Activated naive CD4-positive, alpha-beta T cell treated with anti-CD3 and anti-CD28 coated beads, Interleukin-2, amount 10 ng/mL, durations not matched to agents 7 days and 5 days (primary cell): ENCODE data around the gene KCNG1.

Experiments used
- CTCF ChIA-PET: fragments of 350-600 bp; sonication (Branson Sonifier 250); formaldehyde crosslinking; loops from one replicate; lab custom pipeline; 2021; ENCODE audit warnings: antibody characterized with exemption; lab: Charles Lee
- DNase-seq: peaks from one replicate; pipeline ENCODE4 v3.0.0-alpha.2; 2020
- H3K27ac Mint-ChIP-seq: one replicate; pipeline ENCODE4 v1.8.0; 2021; ENCODE audit warnings: mild to moderate bottlenecking, moderate library complexity, mixed read lengths
- H3K27me3 Mint-ChIP-seq: one replicate; pipeline ENCODE4 v1.8.0; 2021; ENCODE audit warnings: mild to moderate bottlenecking, mixed read lengths
- H3K36me3 Mint-ChIP-seq: one replicate; pipeline ENCODE4 v1.8.0; 2021; ENCODE audit warnings: mixed read lengths
- H3K4me1 Mint-ChIP-seq: one replicate; pipeline ENCODE4 v1.8.0; 2021; ENCODE audit warnings: mixed read lengths
- H3K4me3 Mint-ChIP-seq: one replicate; pipeline ENCODE4 v1.8.0; 2021; ENCODE audit warnings: mild to moderate bottlenecking, moderate library complexity, mixed read lengths
- H3K9me3 Mint-ChIP-seq: one replicate; pipeline ENCODE4 v1.8.0; 2021; ENCODE audit warnings: mixed read lengths

Gene KCNG1

DNA sequence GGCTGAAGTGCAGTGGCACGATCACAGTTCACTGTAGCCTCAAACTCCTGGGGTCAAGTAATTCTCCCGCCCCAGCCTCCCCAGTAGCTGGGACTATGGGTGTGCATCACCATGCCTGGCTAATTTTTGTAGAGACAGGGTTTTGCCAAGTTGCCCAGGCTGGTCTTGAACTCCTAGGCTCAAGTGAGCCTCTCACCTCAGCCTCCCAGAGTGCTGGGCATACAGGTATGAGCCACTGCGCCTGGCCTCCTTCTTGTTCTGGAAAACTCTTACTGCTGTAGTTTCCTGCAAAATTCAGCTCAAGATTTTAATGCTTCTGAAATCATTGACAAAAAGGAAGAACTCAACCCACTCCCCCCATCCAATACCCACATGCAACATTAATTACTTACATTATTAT is 21.9 kb upstream of the KCNG1 start:
- H3K4me1 Mint-ChIP-seq: no peaks in the 10 kb centered on the region
- H3K4me3 Mint-ChIP-seq: no peak overlapping the region
- H3K36me3 Mint-ChIP-seq: no peaks in the 10 kb centered on the region
- no peaks in the 10 kb centered on the region for H3K9me3 Mint-ChIP-seq
- CTCF ChIA-PET: no interaction called here
- H3K27ac Mint-ChIP-seq: no peak overlapping the region
- H3K27me3 Mint-ChIP-seq: peaks cover 9% of the 10 kb centered on the region
- no peak for DNase-seq

DNA sequence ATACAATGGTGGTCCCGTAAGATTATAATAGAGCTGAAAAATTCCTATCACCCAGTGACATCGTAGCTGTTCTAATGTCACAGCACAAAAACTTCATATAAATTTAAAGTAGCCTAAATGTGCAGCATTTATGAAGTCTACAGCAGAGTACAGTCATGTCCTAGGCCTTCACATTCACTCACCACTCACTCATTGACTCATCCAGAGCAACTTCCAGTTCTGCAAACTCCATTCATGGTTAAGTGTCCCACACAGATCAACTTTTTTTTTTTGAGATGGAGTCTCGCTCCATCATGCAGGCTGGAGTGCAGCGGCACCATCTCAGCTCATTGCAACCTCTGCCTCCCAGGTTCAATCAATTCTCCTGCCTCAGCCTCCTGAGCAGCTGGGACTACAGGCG is 20.9 kb upstream of the KCNG1 start:
- CTCF ChIA-PET: no interaction called here
- Mint-ChIP-seq H3K27ac (no peak overlapping the region), H3K4me1 (no peaks in the 10 kb centered on the region), H3K4me3 (no peak overlapping the region), H3K36me3 (no peaks in the 10 kb centered on the region), H3K9me3 (no peaks in the 10 kb centered on the region), H3K27me3 (peaks cover 5% of the 10 kb centered on the region)
- no peak for DNase-seq

DNA sequence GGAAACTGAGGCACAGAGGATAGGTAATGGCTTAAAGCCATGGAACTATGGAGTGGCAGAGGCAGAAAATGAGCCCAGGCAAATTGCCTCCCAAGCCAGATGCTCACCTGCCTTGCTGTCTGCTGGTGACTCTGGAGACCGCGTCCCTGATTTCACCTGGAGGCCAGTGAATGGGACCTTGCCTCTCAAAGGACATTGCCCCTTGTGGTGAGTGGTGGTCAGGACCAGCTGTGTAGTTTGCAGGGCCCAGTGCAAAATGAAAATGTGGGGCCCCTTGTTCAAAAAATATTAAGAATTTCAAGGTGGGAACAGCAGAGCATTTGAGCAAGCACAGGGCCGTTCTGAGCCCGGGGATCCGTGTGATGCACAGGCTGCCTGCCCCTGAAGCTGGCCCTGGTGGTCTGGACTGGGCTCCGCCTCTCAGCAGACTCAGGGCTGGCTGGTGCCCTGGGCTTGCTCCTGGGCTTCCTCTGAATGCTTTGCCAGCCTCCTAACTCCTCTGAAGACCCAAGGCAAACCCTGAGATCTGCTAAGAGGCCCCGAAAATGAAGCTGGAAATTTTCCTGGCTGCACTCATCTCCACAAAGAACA is 19.8 kb upstream of the KCNG1 start:
- Mint-ChIP-seq H3K27me3 (peaks cover 5% of the 10 kb centered on the region), H3K4me3 (no peak overlapping the region), H3K36me3 (no peaks in the 10 kb centered on the region), H3K27ac (no peak overlapping the region), H3K4me1 (no peaks in the 10 kb centered on the region), H3K9me3 (no peaks in the 10 kb centered on the region)
- CTCF ChIA-PET: no interaction called here
- DNase-seq: no peak

DNA sequence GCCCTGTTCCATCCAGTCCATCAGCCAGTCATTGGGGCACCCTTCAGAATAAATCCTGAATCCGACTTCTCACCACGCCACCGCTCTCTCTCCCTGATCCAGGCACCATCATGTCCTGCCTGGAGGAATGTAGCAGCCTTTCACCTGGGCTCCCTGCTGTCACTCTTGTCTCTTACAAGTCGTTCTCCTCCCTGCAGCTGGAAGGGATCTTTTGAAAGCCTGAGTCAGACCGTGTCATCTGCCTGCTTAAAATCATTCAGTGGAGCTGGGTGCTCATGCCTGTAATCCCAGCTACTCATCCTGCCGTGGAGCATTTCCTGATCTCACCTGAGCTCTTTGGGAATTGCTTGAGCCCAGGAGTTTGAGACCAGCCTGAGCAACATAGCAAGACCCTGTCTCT is 19.2 kb upstream of the KCNG1 start:
- H3K9me3 Mint-ChIP-seq: no peaks in the 10 kb centered on the region
- CTCF ChIA-PET: no interaction called here
- H3K4me1 Mint-ChIP-seq: no peaks in the 10 kb centered on the region
- H3K27me3 Mint-ChIP-seq: peaks cover 5% of the 10 kb centered on the region
- DNase-seq: no peak
- H3K4me3 Mint-ChIP-seq: no peak overlapping the region
- H3K36me3 Mint-ChIP-seq: no peaks in the 10 kb centered on the region
- H3K27ac Mint-ChIP-seq: no peak overlapping the region

DNA sequence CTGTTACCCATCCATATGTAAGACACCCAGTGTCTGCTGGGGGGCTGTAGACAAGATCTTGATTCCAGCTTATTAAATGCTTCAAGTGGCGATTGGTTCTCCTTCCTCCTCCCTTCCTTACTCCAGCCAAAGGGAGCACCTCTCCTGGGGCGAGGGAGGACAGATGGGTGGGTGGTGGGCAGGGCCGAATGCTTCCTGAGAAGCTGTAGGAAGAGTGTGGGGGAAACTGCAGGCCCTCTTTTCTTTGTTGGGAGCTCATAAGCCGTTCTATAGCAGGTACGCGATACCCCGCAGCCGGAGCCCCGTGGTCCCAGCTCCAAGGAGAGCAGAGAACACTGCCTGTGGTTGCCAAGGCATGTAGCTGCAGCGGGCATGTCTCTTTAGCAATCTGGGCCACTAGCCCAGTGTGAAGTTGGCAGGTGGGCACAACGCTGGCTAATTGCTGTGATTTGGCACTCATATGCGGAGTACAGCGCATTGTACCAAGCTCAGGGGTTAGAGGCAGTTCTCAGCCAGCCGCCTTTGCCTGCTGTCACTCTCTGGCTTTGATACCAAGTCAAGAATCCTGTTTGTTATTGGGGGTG is 14.7 kb upstream of the KCNG1 start:
- H3K9me3 Mint-ChIP-seq: no peaks in the 10 kb centered on the region
- CTCF ChIA-PET: no interaction called here
- no peaks in the 10 kb centered on the region for H3K4me1 Mint-ChIP-seq
- no peaks in the 10 kb centered on the region for H3K36me3 Mint-ChIP-seq
- no peak overlapping the region for H3K27ac Mint-ChIP-seq
- no peak for DNase-seq
- H3K27me3 Mint-ChIP-seq: peaks cover 11% of the 10 kb centered on the region
- H3K4me3 Mint-ChIP-seq: no peak overlapping the region

DNA sequence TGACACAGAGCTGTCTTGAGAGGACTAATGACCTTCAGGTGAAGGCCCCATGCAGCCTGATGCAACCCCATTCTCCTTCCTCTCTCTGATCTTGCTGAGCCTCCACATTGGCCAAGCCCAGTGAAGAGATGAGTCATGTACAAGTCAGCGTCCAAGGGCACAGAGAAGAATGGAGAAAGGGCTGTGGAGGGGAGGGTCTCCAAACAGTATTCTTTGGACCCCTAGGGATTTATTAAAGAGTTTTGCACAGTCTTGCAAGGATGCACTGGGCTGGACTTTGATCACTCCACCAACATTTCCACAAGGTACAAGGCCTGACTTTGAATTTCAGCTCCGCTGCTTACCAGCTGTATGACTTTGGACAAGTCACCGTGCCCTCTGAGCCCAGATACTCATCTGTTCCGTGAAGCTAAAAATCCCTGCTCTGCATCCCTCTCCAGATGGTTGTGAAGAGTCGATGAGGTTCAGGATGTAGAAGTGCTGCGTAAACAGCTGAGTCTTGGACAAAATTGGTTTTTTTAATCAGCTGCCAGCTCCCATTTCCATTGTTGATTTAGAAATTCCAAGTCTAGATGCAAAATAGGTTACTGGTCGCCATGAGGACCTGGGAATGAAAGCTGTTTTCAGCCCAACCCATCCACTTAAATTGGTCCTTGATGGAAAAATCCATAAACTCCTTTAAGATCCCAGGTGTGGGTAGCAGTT is 14.1 kb upstream of the KCNG1 start:
- CTCF ChIA-PET: no interaction called here
- no peak for DNase-seq

DNA sequence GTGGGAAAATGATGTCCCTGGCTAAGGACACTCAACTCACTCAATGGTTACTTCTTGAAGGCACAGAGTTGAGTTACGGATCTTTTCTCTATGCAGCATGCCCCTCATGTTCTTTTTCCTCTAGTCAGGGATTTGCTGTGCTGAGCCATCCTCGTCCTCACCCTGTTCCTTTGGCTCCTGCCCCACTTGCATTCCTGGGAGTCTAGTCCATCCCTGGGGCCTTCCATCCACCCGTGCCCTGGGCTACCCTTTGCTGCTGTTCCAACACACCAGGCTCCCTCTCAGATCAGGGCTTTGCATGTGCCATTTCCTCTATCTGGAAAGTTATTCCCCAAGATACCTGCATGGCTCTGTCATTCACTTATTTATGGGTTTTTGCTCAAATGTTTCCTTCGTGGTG is 13.3 kb upstream of the KCNG1 start:
- no peak for DNase-seq
- H3K9me3 Mint-ChIP-seq: peaks cover 6% of the 10 kb centered on the region

More for the DNA sequence above, 14.1 kb upstream of the KCNG1 start:
- H3K36me3 Mint-ChIP-seq: no peaks in the 10 kb centered on the region
- H3K4me1 Mint-ChIP-seq: no peaks in the 10 kb centered on the region
- peaks cover 17% of the 10 kb centered on the region for H3K27me3 Mint-ChIP-seq
- no peak overlapping the region for H3K27ac Mint-ChIP-seq
- peaks cover 4% of the 10 kb centered on the region for H3K9me3 Mint-ChIP-seq
- no peak overlapping the region for H3K4me3 Mint-ChIP-seq

DNA sequence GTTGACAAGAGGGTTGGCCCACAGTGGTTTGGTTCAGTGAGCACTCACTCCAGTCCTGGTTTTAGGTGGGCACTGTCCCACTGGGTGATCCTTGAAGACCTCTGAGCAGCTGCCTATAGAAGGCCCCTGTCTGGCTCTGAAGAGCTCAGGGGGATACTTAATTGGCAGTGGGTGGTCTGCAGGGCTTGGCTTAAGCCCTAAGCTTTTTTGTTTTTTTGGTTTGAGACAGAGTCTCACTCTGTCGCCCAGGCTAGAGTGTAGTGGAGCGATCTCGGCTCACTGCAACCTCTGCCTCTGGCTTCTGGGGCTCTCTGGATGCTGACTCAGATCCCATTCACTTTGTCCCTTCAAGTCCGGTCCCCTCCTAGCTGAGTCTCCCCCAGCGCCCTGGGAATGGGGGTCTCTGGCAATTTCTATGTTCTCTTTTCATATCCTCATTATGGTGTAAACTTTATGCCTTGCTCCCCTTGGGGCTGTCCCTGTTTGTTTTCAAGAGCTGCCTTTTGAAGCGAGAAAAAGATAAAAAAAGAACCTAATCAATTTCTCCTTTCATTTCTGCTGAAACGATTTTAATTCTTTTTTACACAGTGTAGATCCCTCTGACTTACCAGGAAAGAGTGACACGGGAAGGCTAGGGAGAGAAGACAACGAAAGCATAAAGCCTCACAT is 12.2 kb upstream of the KCNG1 start:
- Mint-ChIP-seq H3K36me3 (no peaks in the 10 kb centered on the region), H3K27me3 (peaks cover 36% of the 10 kb centered on the region), H3K9me3 (peaks cover 6% of the 10 kb centered on the region), H3K27ac (no peak overlapping the region), H3K4me1 (no peaks in the 10 kb centered on the region), H3K4me3 (no peak overlapping the region)
- CTCF ChIA-PET: interaction anchor here (0.8 kb wide), 1 partner anchor 54 kb away, joined by 3 read pairs; no protein-coding TSS in a partner anchor
- DNase-seq: no peak

More for the DNA sequence above, 13.3 kb upstream of the KCNG1 start:
- Mint-ChIP-seq H3K4me1 (no peaks in the 10 kb centered on the region), H3K27me3 (peaks cover 25% of the 10 kb centered on the region), H3K4me3 (no peak overlapping the region), H3K27ac (no peak overlapping the region), H3K36me3 (no peaks in the 10 kb centered on the region)
- CTCF ChIA-PET: no interaction called here

DNA sequence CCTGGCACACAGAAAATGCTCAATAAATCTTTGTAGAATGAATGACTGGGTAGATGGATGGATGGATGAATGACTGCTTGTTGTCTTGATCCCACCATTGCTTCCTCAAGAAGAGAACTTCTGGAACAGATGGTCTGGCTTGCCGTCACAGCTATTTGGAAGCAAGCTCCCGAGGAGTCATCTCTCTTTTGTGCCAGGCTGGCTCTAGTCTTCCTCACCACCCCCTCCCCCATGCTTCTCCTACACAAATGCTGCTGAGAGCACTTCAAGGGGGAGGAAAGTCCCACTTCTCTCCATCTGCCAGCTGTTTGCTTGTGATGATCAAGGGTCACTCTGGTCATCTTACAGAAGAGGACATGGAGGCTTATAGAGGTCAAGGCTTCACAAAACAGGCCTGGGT is 11.6 kb upstream of the KCNG1 start:
- Mint-ChIP-seq H3K36me3 (no peaks in the 10 kb centered on the region), H3K4me3 (no peak overlapping the region), H3K4me1 (no peaks in the 10 kb centered on the region), H3K27ac (no peak overlapping the region), H3K27me3 (peaks cover 42% of the 10 kb centered on the region), H3K9me3 (peaks cover 6% of the 10 kb centered on the region)
- CTCF ChIA-PET: no interaction called here
- DNase-seq: no peak

DNA sequence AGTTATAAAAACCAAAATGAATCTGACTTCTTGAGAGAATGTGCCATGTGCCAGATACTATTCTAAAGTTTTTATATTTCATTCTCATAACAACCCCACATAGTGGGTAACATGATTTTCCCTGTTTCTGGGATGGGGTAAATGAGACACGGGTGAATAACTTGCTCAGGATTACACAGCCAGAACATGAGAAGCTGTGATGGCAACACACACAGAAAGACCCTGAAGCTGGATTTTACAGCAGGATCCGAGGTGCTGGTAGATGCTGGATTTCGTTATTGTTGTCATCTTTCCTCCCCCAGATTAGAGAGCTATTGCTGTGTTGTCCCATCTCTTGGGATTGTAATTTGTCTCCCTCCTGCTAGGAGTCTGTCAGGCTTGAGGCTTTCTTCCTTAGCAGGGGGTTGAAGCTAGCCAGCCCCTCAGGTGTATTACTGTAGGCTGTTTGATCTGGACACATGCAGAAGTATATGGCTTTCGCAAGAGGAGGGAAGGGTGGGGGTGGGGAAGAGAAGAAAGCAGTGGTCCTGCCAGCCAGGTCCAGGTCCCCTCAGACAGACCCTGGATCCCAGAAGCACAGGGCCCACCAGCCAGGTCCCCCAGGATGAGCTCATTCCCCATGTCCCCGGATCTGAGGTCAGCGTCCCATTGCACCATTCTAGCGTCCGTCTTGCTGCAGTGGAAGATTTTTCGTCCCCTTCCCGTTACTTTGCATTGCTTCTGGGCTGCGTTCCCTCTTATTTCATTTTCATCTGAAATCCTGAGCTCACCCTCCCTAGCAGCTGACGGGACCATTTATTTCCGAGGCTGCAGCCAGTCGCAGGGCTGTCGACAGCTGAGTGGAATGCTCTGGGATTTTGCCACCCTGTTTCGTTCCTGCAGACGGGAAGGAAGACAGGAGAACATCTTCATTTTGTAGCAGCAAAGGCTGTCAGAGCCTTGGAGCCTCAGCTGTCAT is 7.3 kb upstream of the KCNG1 start:
- Mint-ChIP-seq H3K4me1 (no peaks in the 10 kb centered on the region), H3K36me3 (no peaks in the 10 kb centered on the region), H3K27me3 (peaks cover 82% of the 10 kb centered on the region), H3K27ac (no peak overlapping the region), H3K9me3 (peaks cover 6% of the 10 kb centered on the region), H3K4me3 (no peak overlapping the region)
- CTCF ChIA-PET: interaction anchor here (0.7 to 4.4 kb wide), 3 partner anchors 14 to 278 kb away, joined by 3 to 22 read pairs (median 4); no protein-coding TSS in a partner anchor
- DNase-seq: no peak

DNA sequence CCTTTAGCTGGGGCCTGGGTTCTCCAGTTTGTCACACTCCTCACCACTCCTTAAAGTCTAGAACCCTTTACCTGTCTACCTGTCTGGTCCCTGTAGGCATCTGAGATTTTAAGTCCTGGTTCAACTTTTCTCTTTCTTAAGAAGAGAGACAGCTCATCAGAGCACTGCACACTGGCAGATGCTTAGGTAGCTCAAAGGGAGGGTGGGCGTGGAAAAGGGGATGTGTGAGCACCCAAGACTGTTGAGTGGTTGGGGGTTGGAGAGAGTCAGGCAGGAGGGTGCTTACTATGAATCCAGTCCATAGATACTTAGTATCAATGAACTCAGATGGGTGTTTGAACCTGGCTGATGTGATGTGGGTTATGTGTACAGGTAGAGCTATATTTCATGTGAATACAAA is 6.6 kb upstream of the KCNG1 start:
- H3K4me3 Mint-ChIP-seq: no peak overlapping the region
- CTCF ChIA-PET: interaction anchor here (1.4 to 4.4 kb wide), 3 partner anchors 14 to 279 kb away, joined by 3 to 22 read pairs (median 4); no protein-coding TSS in a partner anchor
- H3K27ac Mint-ChIP-seq: no peak overlapping the region
- no peak for DNase-seq
- peaks cover 82% of the 10 kb centered on the region for H3K27me3 Mint-ChIP-seq
- no peaks in the 10 kb centered on the region for H3K36me3 Mint-ChIP-seq
- H3K9me3 Mint-ChIP-seq: peaks cover 6% of the 10 kb centered on the region
- no peaks in the 10 kb centered on the region for H3K4me1 Mint-ChIP-seq

DNA sequence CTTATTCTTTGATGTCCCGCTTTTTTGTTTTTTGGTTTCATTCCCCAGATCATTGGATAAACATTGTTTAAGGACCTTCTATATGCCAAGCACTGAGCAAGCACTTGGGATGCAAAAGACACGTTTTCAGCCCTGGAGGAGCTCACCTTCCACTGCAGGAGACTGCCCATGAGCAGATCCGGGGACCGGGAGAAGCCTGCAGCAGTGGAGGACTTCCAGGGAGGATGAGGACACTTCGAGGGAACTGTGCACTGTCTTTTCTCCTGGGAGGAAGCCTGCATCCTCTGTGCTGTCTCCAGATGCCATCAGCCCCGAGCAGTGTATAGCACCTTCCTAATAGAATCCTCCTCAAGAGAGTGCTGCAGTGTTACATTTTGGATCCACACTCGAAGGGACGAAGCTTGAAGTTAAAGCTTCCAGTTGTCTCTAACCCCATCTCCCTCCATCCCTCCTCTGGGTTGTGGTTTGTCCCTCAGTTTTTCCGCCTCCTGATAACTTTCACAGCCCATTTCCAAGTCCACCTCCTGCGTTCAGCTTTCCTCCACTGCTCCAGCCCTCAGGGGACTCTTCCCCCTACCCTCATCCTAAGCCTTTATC is 5.8 kb upstream of the KCNG1 start:
- CTCF ChIA-PET: interaction anchor here (1.4 to 4.4 kb wide), 3 partner anchors 13 to 280 kb away, joined by 3 to 22 read pairs (median 4); no protein-coding TSS in a partner anchor
- Mint-ChIP-seq H3K9me3 (peaks cover 6% of the 10 kb centered on the region), H3K4me3 (no peak overlapping the region), H3K36me3 (no peaks in the 10 kb centered on the region), H3K27me3 (peaks cover 87% of the 10 kb centered on the region), H3K4me1 (peaks cover 1% of the 10 kb centered on the region), H3K27ac (no peak overlapping the region)
- no peak for DNase-seq
